Memory B cell (primary cell): ENCODE measurements around the gene PLA2G2D.
A peak's percentile ranks its signal among the peaks of the same experiment; 100 is the strongest.
"Not testable (repeated sequence)": the region's sequence is repeated elsewhere in the genome, so short reads cannot be mapped to it uniquely, and the experiment has no call there.

Experiments
- ATAC-seq: fragments of 150-1000 bp; cut with Tn5 transposase; 2 replicates; pipeline ENCODE4 v1.10.0; 2021; ENCODE audit warnings: low read depth, mild to moderate bottlenecking, moderate library complexity
- DNase-seq, 2 donors: peaks; one replicate each; pipeline ENCODE4 v3.0.0; 2022; ENCODE audit warnings: low spot score in 2 of 2
- H3K27ac Mint-ChIP-seq: one replicate; pipeline ENCODE4 v1.8.0; 2022; ENCODE audit warnings: mild to moderate bottlenecking, moderate library complexity, mixed read lengths
- H3K27me3 Mint-ChIP-seq: one replicate; pipeline ENCODE4 v1.8.0; 2022; ENCODE audit warnings: mixed read lengths
- H3K36me3 Mint-ChIP-seq: one replicate; pipeline ENCODE4 v1.8.0; 2022; ENCODE audit warnings: mild to moderate bottlenecking, mixed read lengths
- H3K4me1 Mint-ChIP-seq: one replicate; pipeline ENCODE4 v1.8.0; 2022; ENCODE audit warnings: mixed read lengths
- H3K4me3 Mint-ChIP-seq: one replicate; pipeline ENCODE4 v1.8.0; 2022; ENCODE audit warnings: mild to moderate bottlenecking, moderate library complexity, mixed read lengths
- H3K9me3 Mint-ChIP-seq: one replicate; pipeline ENCODE4 v1.8.0; 2022; ENCODE audit warnings: mixed read lengths

Gene PLA2G2D

DNA sequence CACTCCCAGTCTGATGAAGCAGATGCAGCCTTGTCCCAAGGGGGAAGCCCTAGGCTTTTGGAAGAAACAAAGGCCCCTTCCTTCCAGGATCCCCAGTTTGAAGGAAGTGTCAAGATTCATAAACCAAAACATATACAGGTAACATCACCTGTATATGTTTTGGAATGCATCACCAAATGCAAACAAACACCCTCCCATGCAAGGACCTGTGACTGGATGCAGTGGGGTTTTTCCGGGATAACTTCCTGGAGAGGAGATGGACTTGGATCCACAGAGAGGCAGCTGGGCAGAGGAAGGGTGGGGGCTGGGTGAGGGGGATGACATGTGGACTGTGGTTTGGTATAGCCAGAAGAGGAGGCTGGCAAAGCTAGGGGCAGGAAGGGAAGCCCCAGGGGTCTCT lies 18.3 kb upstream of the PLA2G2D start:
- peaks cover 6% of the 10 kb centered on the region for H3K27me3 Mint-ChIP-seq
- no peaks in the 10 kb centered on the region for H3K9me3 Mint-ChIP-seq
- H3K27ac Mint-ChIP-seq = no peak overlapping the region
- DNase-seq (no peak), ATAC-seq (no peak)
- H3K4me1 Mint-ChIP-seq = peaks cover 3% of the 10 kb centered on the region
- no peak overlapping the region for H3K4me3 Mint-ChIP-seq
- no peaks in the 10 kb centered on the region for H3K36me3 Mint-ChIP-seq

DNA sequence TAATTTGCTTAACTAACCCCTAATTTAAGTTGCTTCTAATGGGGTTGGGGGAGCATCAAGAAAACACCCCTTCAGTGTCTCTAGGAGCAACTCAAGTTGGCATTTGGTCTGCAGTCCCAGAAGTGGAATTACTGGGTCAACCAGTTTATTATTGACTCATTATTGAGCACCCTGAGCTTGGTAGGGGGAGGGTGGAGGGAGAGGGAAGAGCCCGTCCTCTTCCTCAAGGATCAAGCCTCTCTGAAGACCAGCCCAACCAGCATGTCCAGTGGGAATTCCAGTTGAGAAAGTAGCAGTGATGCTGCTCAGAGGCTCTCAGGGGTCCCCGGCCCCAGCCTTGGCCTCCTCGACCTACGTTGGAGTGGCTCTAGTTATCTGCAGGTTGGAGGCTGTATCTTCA lies 17.7 kb upstream of the PLA2G2D start:
- Mint-ChIP-seq H3K9me3 (no peaks in the 10 kb centered on the region), H3K27ac (no peak overlapping the region), H3K4me3 (no peak overlapping the region), H3K27me3 (peaks cover 6% of the 10 kb centered on the region), H3K36me3 (no peaks in the 10 kb centered on the region), H3K4me1 (peaks cover 3% of the 10 kb centered on the region)
- ATAC-seq (no peak), DNase-seq (no peak)

DNA sequence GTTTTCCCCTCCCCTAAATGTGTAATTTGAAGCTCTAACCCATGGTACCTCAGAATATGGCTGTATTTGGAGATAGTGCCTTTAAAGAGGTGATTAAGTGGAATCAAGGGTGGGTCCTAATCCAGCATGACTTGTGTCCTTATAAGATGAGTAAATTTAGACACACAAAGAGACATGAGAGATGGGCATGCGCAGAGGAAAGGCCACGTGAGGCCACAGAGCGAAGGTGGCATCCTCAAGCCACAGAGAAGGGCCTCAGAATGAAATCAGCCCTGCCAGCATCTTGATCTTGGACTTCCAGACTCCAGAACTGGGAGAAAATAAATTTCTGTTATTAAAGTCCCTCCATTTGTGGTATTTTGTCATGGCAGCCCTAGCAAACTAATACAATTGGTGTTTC lies 16.9 kb upstream of the PLA2G2D start:
- H3K27me3 Mint-ChIP-seq = peaks cover 5% of the 10 kb centered on the region
- H3K36me3 Mint-ChIP-seq = no peaks in the 10 kb centered on the region
- no peak for DNase-seq
- H3K4me1 Mint-ChIP-seq = peaks cover 3% of the 10 kb centered on the region
- no peak overlapping the region for H3K4me3 Mint-ChIP-seq
- H3K27ac Mint-ChIP-seq = no peak overlapping the region
- H3K9me3 Mint-ChIP-seq = no peaks in the 10 kb centered on the region
- no peak for ATAC-seq

DNA sequence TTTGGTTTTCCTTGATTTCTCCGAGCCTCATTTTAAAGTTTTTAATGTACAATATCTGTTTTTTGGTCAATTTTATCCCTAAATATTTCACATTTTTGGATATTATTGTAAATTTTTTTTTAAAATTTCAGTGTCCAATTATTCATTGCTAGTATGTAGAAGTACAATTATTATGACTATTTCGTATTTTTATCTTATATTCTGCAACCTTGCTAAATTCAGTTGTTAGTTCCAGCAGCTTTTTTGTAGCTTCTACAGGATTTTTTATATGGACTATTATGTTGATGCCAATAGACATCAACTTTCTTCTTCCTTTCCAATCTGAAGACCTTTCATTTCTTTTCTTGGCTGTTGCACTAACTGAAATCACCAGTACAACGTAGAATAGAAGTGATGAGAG lies 15.7 kb upstream of the PLA2G2D start:
- Mint-ChIP-seq H3K4me1 (no peaks in the 10 kb centered on the region), H3K27ac (no peak overlapping the region), H3K36me3 (no peaks in the 10 kb centered on the region), H3K9me3 (no peaks in the 10 kb centered on the region), H3K27me3 (no peaks in the 10 kb centered on the region), H3K4me3 (no peak overlapping the region)
- ATAC-seq = no peak
- no peak for DNase-seq

DNA sequence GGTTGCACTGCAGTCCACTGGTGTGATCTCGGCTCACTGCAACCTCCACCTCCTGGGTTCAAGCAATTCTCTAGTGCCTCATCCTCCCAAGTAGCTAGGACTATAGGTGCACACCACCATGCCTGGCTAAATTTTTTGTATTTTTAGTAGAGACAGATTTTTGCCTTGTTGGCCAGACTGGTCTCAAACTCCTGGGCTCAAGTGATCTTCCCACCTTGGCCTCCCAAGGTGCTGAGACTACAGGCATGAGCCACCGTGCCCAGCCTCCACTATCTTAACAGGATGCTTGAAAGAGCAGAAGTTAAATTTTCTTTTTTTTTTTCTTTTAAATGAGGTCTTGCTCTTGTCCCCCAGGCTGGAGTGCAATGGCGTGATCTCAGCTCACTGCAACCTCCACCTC lies 11.2 kb upstream of the PLA2G2D start:
- H3K36me3 Mint-ChIP-seq, DNase-seq, H3K27ac Mint-ChIP-seq, ATAC-seq, H3K4me3 Mint-ChIP-seq, H3K27me3 Mint-ChIP-seq, H3K9me3 Mint-ChIP-seq: not testable (repeated sequence)
- peaks cover 14% of the 10 kb centered on the region for H3K4me1 Mint-ChIP-seq

DNA sequence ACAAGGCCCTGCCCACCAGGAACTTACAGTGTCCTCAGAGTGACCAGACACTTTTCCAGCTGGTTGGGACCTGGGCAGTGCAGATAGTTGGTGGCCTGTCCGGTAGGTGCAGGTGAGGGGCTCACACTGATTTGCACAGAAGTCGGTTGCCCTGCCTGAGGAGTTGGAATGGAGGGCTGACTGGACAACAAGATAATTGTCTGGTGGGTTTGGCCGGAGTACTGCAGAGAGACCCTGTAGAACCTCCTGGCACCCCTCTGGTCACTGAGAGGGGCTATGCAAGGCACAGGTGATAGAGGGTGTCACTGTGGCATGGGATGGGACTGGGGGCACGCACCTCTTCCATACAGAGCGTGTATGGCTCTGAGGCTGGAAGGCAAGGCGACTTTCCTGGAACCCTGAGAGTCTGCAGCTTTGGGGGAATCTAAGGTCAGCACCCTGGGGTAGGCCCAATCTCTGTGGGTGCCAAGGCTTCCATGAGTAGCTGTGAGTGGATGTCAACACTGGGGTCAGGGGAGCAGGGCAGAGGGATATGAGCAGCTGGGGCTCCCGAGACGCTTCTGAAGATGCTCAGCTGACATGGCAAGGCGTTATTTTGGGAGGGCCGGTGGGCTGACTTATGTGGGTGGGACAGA lies 7.6 kb upstream of the PLA2G2D start:
- DNase-seq (no peak), ATAC-seq (no peak)
- no peaks in the 10 kb centered on the region for H3K27me3 Mint-ChIP-seq
- peaks cover 2% of the 10 kb centered on the region for H3K9me3 Mint-ChIP-seq
- peaks cover 27% of the 10 kb centered on the region for H3K4me1 Mint-ChIP-seq
- H3K36me3 Mint-ChIP-seq = no peaks in the 10 kb centered on the region
- no peak overlapping the region for H3K4me3 Mint-ChIP-seq
- peak overlapping the region; percentile 7 for H3K27ac Mint-ChIP-seq

DNA sequence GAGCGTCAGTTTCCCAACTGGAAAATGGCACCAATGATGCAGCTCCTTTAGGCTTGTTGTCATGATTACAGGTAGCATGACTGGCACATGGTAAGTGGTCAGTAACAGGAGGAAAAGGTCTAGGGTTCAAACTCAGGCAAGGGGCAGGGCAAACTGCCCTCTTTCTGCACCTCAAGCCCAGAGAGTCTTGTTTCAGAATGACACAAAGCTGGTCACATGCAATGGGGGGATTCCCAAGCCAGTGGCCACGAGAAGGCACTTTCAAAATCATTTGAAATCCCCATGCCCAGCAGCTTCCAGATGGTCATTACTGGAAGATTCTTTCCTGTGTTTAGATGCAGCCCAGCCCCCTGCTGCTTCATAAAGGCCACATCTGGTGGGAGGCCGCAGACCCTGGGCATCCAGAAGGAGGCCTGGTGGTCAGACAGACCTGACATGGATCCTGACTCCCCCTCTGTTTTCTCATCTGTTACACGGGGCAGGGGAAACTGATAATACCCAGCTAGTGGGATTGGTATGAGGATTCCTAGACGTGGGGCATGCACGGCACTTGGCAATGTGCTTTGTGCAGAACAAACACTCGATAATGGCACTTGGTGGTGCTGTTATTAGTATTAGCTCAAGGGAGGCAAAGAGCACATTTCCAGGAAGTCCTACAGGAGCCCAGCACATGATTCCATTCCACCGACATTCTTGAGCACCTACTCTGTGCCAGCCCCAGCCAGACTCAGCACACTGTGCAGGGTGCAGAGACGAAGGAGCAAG lies 6.9 kb upstream of the PLA2G2D start:
- Mint-ChIP-seq H3K27ac (no peak overlapping the region), H3K4me3 (no peak overlapping the region), H3K9me3 (peaks cover 2% of the 10 kb centered on the region), H3K27me3 (no peaks in the 10 kb centered on the region), H3K36me3 (no peaks in the 10 kb centered on the region), H3K4me1 (peaks cover 30% of the 10 kb centered on the region)
- ATAC-seq (no peak), DNase-seq (no peak)

DNA sequence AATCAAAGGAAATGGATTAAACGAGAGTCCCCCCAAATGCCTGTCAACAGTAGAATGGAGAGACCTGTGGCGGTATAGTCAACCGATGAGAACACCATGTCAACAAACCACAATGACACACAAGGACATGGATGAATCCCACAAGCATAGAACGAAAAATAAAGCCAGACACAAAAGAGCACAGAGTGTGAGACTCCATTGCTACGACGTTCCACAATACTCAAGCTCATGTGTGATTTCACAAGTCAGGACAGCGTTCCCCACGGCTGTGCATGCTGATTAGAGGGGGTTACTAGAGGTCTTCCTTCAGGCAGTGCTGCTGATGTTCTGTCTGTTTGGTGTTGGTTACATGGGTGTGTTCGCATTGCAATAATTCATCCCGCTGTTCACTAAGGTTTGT lies 5.8 kb upstream of the PLA2G2D start:
- Mint-ChIP-seq H3K27me3 (no peaks in the 10 kb centered on the region), H3K27ac (no peak overlapping the region), H3K4me3 (no peak overlapping the region), H3K4me1 (peaks cover 36% of the 10 kb centered on the region), H3K36me3 (no peaks in the 10 kb centered on the region), H3K9me3 (peaks cover 2% of the 10 kb centered on the region)
- no peak for ATAC-seq
- no peak for DNase-seq

DNA sequence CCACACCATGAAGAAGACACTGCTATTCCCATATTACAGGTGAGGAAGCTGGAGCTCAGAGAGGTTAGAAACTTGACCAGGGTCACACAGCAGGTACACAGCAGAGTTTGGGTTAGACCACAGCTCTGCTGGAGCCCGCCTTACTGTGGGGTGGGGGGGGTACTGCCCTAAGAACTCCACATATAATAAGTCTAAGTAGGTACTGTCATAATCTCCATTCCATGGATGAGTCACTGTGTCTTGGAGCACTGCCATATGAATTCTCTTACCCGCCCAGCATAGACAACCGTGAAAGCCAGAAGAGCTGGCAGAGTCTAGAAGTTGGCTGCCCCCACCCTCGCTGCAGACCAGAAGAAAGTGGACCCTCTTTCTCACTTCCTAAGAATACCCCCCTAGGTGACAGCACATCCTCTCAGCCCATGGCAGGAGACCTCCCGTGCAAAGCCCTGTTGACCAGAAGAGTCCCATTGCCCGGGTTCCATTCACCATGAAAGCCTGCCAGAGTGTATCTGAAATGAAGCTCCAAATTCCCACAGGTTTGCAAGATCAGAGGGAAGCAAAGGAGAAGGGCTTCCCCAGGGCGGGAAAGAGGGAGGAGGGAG lies 5.2 kb upstream of the PLA2G2D start:
- no peak overlapping the region for H3K27ac Mint-ChIP-seq
- ATAC-seq (no peak), DNase-seq (no peak)
- H3K36me3 Mint-ChIP-seq = no peaks in the 10 kb centered on the region
- peaks cover 2% of the 10 kb centered on the region for H3K9me3 Mint-ChIP-seq
- H3K4me1 Mint-ChIP-seq = peaks cover 42% of the 10 kb centered on the region
- no peak overlapping the region for H3K4me3 Mint-ChIP-seq
- H3K27me3 Mint-ChIP-seq = no peaks in the 10 kb centered on the region

DNA sequence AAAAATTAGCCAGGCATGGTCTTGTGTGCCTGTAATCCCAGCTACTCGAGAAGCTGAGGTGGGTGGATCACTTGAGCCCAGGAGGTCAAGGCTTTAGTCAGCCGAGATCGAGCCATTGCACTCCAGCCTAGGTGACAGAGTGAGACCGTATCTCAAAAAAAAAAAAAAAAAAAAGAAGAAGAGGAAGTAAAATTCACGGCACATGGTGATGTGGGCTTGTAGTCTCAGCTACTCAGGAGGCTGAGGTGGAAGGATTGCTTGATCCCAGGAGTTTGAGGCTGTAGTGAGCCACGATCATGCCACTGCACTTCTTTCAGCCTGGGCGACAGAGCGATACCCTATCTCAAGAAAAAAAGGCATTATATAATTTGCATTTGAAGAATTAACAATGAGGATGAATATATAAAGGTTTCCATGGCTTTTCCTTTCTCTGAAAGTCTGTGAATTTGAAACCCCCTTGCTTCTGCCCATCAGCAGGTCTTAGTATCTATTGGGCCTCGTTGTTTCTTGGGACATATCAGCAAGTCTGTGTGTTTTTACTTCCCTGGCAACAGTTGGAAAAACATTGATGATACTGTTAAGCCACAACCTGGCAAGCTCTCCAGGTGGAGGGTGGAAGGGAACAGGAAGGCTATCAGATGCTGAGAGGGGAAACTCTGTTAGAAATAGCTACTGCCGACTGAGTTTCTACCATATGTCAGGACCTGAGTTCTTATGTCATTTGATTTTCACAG lies 4.6 kb upstream of the PLA2G2D start:
- DNase-seq (peak in 1 of 2 donors; percentile 12), ATAC-seq (peak; percentile 69)
- Mint-ChIP-seq H3K36me3 (no peaks in the 10 kb centered on the region), H3K4me3 (no peak overlapping the region), H3K4me1 (peaks cover 48% of the 10 kb centered on the region), H3K9me3 (peaks cover 2% of the 10 kb centered on the region), H3K27ac (no peak overlapping the region), H3K27me3 (no peaks in the 10 kb centered on the region)

DNA sequence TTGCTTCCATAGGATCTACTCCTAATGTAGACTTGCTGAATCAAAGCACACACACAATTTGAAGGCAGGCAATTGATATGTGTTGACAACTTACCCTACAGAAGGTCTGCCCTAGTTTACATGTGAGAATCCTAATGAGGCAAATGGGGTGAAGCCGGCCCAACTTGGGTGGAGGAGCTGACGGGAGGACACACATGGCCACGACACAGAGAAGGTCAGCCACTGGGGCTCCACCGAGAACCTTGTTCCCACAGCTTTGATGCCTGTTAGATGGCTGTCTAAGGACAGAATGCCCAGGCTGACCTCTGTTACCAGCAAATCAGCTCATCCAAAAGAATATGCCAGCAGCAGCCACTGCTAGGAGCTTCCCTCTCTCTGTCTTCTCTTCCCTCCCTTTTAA lies 1.5 kb upstream of the PLA2G2D start:
- no peaks in the 10 kb centered on the region for H3K27me3 Mint-ChIP-seq

DNA sequence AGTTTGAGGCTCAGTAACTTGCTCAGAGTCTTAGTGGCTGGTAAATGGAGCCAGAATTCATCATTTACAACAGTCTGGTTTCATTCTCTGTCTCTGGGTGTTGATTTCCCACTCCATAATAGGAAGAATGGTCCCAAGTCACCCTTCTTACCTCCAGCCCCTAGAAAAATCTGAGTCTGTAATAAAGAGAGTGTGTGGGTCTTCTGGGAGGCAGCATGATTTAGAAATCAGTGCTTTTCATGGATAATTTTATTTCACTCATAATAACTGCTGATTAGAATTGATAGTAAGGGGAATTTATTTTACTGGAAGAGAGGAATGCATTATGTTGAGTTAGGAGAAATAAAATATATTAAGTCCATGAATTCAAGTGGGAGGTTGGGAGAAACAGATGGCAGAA lies 2.1 kb downstream of the PLA2G2D start:
- DNase-seq (no peak), ATAC-seq (no peak)
- Mint-ChIP-seq H3K27me3 (no peaks in the 10 kb centered on the region), H3K9me3 (peaks cover 1% of the 10 kb centered on the region), H3K4me3 (no peak overlapping the region), H3K27ac (no peak overlapping the region), H3K4me1 (peaks cover 26% of the 10 kb centered on the region), H3K36me3 (no peaks in the 10 kb centered on the region)

More for the DNA sequence above, 1.5 kb upstream of the PLA2G2D start:
- no peaks in the 10 kb centered on the region for H3K36me3 Mint-ChIP-seq
- peaks cover 1% of the 10 kb centered on the region for H3K9me3 Mint-ChIP-seq
- H3K4me3 Mint-ChIP-seq = no peak overlapping the region
- DNase-seq (no peak), ATAC-seq (no peak)
- H3K27ac Mint-ChIP-seq = peak overlapping the region; percentile 63
- peaks cover 38% of the 10 kb centered on the region for H3K4me1 Mint-ChIP-seq

DNA sequence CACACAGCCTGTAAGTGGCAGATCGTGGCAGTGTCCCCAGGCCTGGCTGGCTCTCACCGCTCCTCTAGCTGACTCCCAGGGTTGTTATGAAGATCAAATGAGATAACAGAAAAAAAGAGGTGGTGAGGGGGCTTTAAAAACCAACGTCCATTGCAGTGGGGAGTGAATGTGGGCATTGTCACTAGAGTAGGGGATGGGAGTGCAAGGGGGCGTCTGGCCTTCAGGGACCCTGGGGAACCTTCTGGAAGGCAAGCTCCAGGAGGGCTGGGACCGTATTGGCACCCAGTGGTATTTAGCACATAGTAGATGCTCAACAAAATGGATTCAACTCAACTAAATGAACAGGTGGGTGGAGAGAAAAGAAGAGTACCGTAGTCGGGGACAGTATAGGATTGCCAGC lies 3.4 kb downstream of the PLA2G2D start:
- H3K36me3 Mint-ChIP-seq = no peaks in the 10 kb centered on the region
- no peaks in the 10 kb centered on the region for H3K27me3 Mint-ChIP-seq
- peaks cover 19% of the 10 kb centered on the region for H3K4me1 Mint-ChIP-seq
- ATAC-seq (no peak), DNase-seq (no peak)
- H3K4me3 Mint-ChIP-seq = no peak overlapping the region
- peaks cover 1% of the 10 kb centered on the region for H3K9me3 Mint-ChIP-seq
- no peak overlapping the region for H3K27ac Mint-ChIP-seq

DNA sequence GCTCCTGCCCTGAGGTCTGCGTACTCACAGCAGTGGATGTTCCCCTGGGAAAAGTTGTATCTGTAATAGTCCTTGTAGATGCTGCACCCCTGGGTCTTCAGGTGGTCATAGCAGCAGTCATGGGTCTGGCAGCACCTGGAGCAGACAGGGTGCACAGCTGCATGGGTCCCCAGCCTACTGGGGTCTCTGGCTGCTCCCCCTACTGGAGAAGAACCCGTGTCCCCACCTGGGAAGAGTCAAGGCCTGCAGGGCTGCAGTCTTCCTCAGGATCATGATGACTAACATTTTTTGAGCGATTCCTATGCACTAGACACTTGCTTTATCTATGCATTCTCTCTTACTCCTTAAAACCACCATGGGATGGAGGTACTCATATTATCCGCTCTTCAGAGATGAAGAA lies 3.9 kb downstream of the PLA2G2D start:
- H3K27me3 Mint-ChIP-seq = no peaks in the 10 kb centered on the region
- no peak overlapping the region for H3K4me3 Mint-ChIP-seq
- no peak for ATAC-seq
- no peak for DNase-seq
- no peaks in the 10 kb centered on the region for H3K36me3 Mint-ChIP-seq
- H3K27ac Mint-ChIP-seq = no peak overlapping the region
- peaks cover 1% of the 10 kb centered on the region for H3K9me3 Mint-ChIP-seq
- H3K4me1 Mint-ChIP-seq = peaks cover 16% of the 10 kb centered on the region
